SU-DHL-6 (cell line): Measurements from ENCODE around the gene POLR1A.

Experiments
- H2AFZ ChIP-seq: fragments of 200-600 bp; sonication (generic); 2 replicates; pipeline ENCODE4 v1.6.1; 2014; ENCODE audit warnings: low read depth, mild to moderate bottlenecking, moderate library complexity, mixed read lengths, antibody characterized with exemption, low read length; ENCODE audit not compliant: severe bottlenecking
- H3F3A ChIP-seq: fragments of 200-600 bp; shearing (Covaris generic); 2 replicates; pipeline ENCODE4 v1.6.0; 2016; ENCODE audit warnings: antibody characterized with exemption, mild to moderate bottlenecking; ENCODE audit not compliant: insufficient read depth
- H3K27ac ChIP-seq: fragments of 200-600 bp; sonication (generic); 2 replicates; pipeline ENCODE4 v1.5.1; 2016; ENCODE audit warnings: low read depth, mild to moderate bottlenecking, low read length, moderate library complexity, mixed read lengths
- H3K27me3 ChIP-seq: fragments of 200-600 bp; sonication (generic), shearing (Covaris generic); 2 replicates; pipeline ENCODE4 v1.6.0; 2014; ENCODE audit warnings: mild to moderate bottlenecking, low read length
- H3K36me3 ChIP-seq: fragments of 200-600 bp; sonication (generic); 2 replicates; pipeline ENCODE4 v1.6.1; 2014; ENCODE audit warnings: mild to moderate bottlenecking, low read length, mixed read lengths
- H3K4me2 ChIP-seq: fragments of 300-600, 200-600 bp; shearing (Covaris generic), sonication (generic); 2 replicates; pipeline ENCODE4 v1.6.0; 2014; ENCODE audit warnings: low read length, low read depth, mild to moderate bottlenecking; ENCODE audit not compliant: poor library complexity, severe bottlenecking
- H3K4me3 ChIP-seq: fragments of 200-600 bp; sonication (generic); 2 replicates; pipeline ENCODE4 v1.5.1; 2014; ENCODE audit warnings: antibody characterized with exemption, low read length, mild to moderate bottlenecking, mixed read lengths; ENCODE audit not compliant: insufficient read depth, poor library complexity, severe bottlenecking
- H3K79me2 ChIP-seq: fragments of 200-600 bp; sonication (generic); 2 replicates; pipeline ENCODE4 v1.6.1; 2014; ENCODE audit warnings: mild to moderate bottlenecking, low read length, moderate library complexity; ENCODE audit not compliant: insufficient read depth
- H3K9ac ChIP-seq: fragments of 200-600 bp; sonication (generic); 2 replicates; pipeline ENCODE4 v1.7.0; 2014; ENCODE audit warnings: mild to moderate bottlenecking, low read length
- H3K9me2 ChIP-seq: fragments of 200-600 bp; sonication (generic); replicated peaks from 2 replicates; pipeline ENCODE4 v1.6.1; 2014; ENCODE audit warnings: low read length; ENCODE audit not compliant: insufficient read depth
- H3K9me3 ChIP-seq: fragments of 200-600 bp; sonication (generic); 2 replicates; pipeline ENCODE4 v1.6.1; 2014; ENCODE audit warnings: low read length, mixed read lengths; ENCODE audit not compliant: insufficient read depth
- H4K20me1 ChIP-seq: fragments of 200-600 bp; sonication (generic); 2 replicates; pipeline ENCODE4 v1.6.1; 2014; ENCODE audit warnings: low read depth, mild to moderate bottlenecking, antibody characterized with exemption, low read length, moderate library complexity, mixed read lengths
- CTCF ChIP-seq: fragments of 200-600 bp; sonication (generic); IDR thresholded peaks from one replicate; pipeline ENCODE4 v1.5.1; 2017; ENCODE audit warnings: antibody characterized with exemption, mild to moderate bottlenecking, low read length, moderate library complexity; ENCODE audit not compliant: insufficient read depth, poor library complexity, severe bottlenecking
- EZH2phosphoT487 ChIP-seq: fragments of 200-600 bp; sonication (generic), shearing (Covaris generic); conservative IDR thresholded peaks from 2 replicates; pipeline ENCODE4 v1.6.1; 2018; ENCODE audit warnings: mild to moderate bottlenecking, antibody characterized with exemption, low read length, moderate library complexity, mixed read lengths

POLR1A gene

GRCh38 chr2:86037795-86038192 is 67.9 kb downstream of the POLR1A start:
- H3K27ac ChIP-seq = peak overlapping the region; percentile 99
- no peak overlapping the region for H3K4me3 ChIP-seq
- H3K4me2 ChIP-seq = peak overlapping the region; percentile 80
- H3K36me3 ChIP-seq = no peaks in the 10 kb centered on the region
- no peaks in the 10 kb centered on the region for H3K79me2 ChIP-seq
- peak overlapping the region; percentile 56 for H3K9ac ChIP-seq
- TF ChIP-seq CTCF = no peak
- TF ChIP-seq EZH2phosphoT487 = no peak
- H4K20me1 ChIP-seq = no peaks in the 10 kb centered on the region
- H3K27me3 ChIP-seq = no peaks in the 10 kb centered on the region
- H3K9me3 ChIP-seq = no peaks in the 10 kb centered on the region
- H3K9me2 ChIP-seq = no peaks in the 10 kb centered on the region
- H3F3A ChIP-seq = peaks cover 35% of the 10 kb centered on the region
- H2AFZ ChIP-seq = no peak overlapping the region

GRCh38 chr2:86037141-86037794 is 68.4 kb downstream of the POLR1A start:
- no peaks in the 10 kb centered on the region for H3K79me2 ChIP-seq
- peak overlapping the region; percentile 80 for H3K4me2 ChIP-seq
- H3K36me3 ChIP-seq = no peaks in the 10 kb centered on the region
- no peak for TF ChIP-seq EZH2phosphoT487
- TF ChIP-seq CTCF = no peak
- H2AFZ ChIP-seq = peak overlapping the region; percentile 22
- H3F3A ChIP-seq = peaks cover 35% of the 10 kb centered on the region
- no peaks in the 10 kb centered on the region for H3K9me3 ChIP-seq
- H4K20me1 ChIP-seq = no peaks in the 10 kb centered on the region
- H3K9ac ChIP-seq = peak overlapping the region; percentile 56
- peak overlapping the region; percentile 11 for H3K4me3 ChIP-seq
- H3K9me2 ChIP-seq = no peaks in the 10 kb centered on the region
- no peaks in the 10 kb centered on the region for H3K27me3 ChIP-seq
- peak overlapping the region; percentile 99 for H3K27ac ChIP-seq

DNA sequence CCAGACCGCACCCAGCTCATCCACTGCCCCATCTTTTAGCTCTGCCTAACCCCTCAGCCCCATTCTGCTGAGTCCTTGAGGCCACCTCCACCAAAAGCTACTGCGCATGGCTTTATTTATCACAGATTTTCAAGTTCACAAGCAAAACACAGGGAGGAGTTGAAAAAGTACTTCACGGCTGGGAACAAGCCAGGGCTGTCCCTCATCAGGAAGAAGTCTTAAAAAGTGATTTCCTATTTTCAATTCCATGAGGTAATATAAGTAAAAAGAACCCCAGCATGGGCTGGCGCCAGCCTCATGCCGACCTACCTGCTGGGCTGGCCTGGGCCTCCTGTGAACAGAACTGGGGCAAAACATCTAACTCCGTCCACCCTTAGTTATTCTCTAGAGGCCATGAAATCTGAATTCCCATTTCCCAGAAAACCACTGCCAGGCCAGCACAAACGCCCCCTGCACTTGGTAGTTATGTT is 69.0 kb downstream of the POLR1A start:
- Histone ChIP-seq H3K27me3 (no peaks in the 10 kb centered on the region), H2AFZ (peak overlapping the region; percentile 22), H3K4me3 (peak overlapping the region; percentile 11), H3K9ac (peak overlapping the region; percentile 56), H3F3A (peaks cover 35% of the 10 kb centered on the region), H3K9me2 (no peaks in the 10 kb centered on the region), H3K27ac (peak overlapping the region; percentile 99), H3K9me3 (no peaks in the 10 kb centered on the region), H3K36me3 (no peaks in the 10 kb centered on the region), H4K20me1 (no peaks in the 10 kb centered on the region), H3K4me2 (peak overlapping the region; percentile 80), H3K79me2 (no peaks in the 10 kb centered on the region)
- TF ChIP-seq EZH2phosphoT487 = no peak
- TF ChIP-seq CTCF = no peak
